ENCODE results near the gene FOSL2. TPM values are rescaled to one million over a fixed set of nuclear protein-coding genes. Genes with fewer than 3 reads are reported as not detected.

FOSL2 gene
- total RNA-seq, 2 donors from 2014 or later, result 176 to 248 TPM

DNA sequence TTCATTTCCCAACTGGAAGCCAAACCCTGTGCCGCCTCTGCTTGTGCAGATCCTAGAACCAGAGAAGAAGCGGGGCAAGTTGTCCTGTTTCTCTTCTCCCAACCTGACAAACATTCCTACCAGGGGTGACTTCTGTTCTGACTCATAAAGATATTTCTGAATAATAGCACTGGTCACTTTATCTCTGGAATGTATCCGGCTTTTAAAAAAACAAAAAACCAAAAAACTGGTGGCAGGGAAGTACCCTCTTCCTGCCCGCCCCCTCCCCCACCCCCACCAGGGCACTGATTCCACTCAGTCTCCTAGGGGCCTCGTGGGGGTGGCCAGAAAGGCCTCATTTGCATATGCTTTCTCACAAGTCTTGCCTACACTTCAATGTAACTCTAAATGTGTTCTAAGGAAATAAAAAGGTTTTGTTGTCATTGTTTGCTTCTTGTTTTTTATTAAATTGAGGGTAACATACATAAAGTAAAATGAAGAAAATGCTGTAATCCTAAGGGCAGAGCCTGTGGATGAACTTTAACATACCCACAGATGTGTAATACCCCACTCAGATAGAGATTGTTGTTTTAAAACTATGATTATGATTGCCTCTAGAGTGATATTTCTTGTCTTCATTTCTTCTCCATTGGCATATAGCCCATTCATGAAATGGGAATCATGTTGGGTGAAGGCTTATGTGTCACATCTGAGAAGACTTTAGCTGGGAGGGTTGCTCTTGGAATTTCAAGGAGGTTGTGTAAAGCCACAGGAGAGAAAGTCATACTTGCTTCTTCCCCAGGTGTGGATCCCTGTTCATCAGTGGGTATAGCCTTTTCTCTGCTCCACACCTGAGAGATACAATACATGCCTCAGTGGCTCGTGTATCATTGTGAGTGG is 5.3 kb upstream of the FOSL2 start:
- Mint-ChIP-seq H3K36me3 (ENCODE audit: insufficient read depth in 2 of 2) (peaks cover 2% of the 10 kb centered on the region in 2 donors), H3K27ac (peak overlapping the region; percentile 49), H3K9me3 (no peaks in the 10 kb centered on the region), H3K4me1 (ENCODE audit: low read depth) (peaks cover 51% of the 10 kb centered on the region), H3K4me3 (peak overlapping the region in 1 of 2 donors; percentile 23), H3K27me3 (ENCODE audit: low read depth) (no peaks in the 10 kb centered on the region)
- DNase-seq, result no peak
- no peak for ATAC-seq (replicated peaks in 1 of 2)

DNA sequence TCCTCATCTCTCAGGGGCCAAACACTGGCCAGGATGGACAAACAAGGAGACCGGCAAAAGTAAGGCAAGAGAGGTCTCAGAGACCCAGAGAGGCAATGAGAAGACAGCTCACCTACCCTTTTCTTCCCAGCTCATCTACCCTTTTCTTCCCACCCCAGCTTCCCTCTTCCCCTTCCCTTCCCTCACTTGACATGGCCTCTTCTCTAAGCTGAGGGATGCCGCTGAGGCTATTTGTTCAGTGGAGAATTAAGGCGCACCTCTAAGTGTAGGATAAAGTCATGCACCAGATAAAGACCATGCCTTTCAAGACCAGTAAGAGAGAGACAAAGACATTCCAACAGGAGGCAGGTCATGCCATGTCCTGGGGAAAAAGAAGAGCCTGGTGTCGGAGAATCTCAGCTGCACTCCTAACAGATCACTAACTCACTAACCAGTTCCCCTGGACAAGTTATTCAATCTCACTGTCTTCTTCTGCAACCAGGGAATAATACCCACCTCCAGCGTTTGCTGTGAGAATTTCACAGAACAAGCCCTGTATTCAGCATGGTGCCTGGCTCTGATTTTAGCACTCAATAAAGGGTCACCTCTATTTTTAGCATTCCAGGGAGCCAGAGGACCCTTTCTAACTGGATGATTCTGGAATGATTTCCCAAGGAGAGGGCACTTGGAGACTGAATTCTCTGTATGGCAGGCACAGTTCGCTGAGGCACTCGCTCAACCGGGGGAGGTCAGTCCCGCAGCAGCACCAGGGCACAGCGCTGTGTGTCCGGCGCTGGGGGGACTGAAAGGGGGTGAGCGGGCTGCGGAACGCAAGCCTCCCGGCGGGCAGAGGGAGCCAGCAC is 3.0 kb upstream of the FOSL2 start:
- Mint-ChIP-seq H3K27ac (peak overlapping the region; percentile 87), H3K4me1 (ENCODE audit: low read depth) (peaks cover 40% of the 10 kb centered on the region), H3K36me3 (ENCODE audit: insufficient read depth in 2 of 2) (peaks cover 6 to 11% of the 10 kb centered on the region in 2 donors), H3K9me3 (no peaks in the 10 kb centered on the region), H3K4me3 (peak overlapping the region; percentile 83 to 87), H3K27me3 (ENCODE audit: low read depth) (no peaks in the 10 kb centered on the region)
- ATAC-seq (replicated peaks in 1 of 2) (no peak), DNase-seq (no peak)

DNA sequence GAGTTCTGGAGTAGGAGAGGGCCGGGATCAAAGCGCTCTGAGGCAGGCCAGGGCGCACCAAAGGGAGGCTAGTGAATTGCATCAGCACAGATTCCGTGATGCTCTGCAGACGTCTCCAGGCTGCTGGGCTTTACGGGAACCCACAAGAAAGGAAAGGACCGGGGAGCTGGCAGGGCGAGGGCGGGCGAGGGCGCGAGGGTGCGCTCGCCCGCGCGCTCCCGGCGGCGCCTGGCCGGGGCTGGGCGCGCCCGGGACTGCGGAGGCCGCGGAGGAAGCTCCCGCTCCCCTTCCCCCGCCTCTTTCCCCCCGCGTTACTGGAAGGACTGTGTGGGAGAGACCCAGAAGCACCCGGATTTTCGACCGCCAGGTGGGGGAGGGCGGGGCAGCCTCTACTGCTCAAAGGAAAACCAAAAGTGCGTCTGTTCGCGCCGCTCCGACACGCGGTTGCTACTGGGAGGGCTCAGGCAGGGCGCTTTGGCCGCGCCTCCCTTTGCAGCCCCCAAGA is 2.4 kb upstream of the FOSL2 start:
- peak overlapping the region; percentile 95 for H3K27ac Mint-ChIP-seq
- peak; percentile 55 to 58 for ATAC-seq (replicated peaks in 1 of 2)
- peaks cover 6 to 11% of the 10 kb centered on the region in 2 donors for H3K36me3 Mint-ChIP-seq (ENCODE audit: insufficient read depth in 2 of 2)
- H3K9me3 Mint-ChIP-seq, result no peaks in the 10 kb centered on the region
- H3K27me3 Mint-ChIP-seq (ENCODE audit: low read depth), result no peaks in the 10 kb centered on the region
- H3K4me1 Mint-ChIP-seq (ENCODE audit: low read depth), result peaks cover 40% of the 10 kb centered on the region
- peak overlapping the region; percentile 88 to 90 for H3K4me3 Mint-ChIP-seq
- peak; percentile 94 to 95 for DNase-seq

DNA sequence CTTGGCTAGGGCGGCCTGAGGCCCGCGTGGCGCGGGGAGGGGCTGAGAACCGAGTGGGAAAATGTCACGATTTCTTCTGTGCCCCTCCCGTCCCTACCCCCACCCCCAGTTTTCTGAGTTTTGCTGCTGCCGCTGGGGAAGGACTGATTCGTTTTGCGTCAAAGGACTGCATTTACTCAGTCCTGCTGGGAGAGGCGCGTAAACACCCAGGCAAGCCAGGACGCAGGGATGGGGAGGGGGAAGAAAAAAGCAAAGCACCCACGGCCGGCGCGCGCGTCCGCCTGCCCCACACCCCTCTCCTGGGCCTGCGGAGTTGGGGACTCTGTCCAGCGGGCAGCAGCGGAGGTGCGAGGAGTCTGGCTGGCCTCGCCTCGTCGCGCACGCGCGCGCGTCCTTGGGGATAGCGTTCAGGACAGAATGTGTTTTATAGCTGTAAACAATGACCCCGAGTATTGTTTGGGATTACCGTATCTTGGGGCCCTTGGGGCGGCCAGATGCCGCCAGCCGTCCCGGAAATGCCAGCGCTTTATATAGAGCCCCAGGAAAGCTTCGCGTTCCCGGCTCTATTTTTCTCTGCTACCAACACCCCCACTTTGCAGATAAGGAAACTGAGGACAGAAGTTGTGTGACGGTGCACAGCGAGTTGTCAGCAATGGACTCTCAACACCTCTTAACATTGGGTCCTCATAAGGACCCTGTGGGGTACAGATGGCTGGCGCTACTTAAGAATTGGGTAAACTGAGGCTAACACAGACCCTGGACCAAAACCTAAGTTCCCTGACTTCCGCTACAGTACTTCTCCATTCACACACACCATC is 1.7 kb upstream of the FOSL2 start:
- no peaks in the 10 kb centered on the region for H3K9me3 Mint-ChIP-seq
- H3K36me3 Mint-ChIP-seq (ENCODE audit: insufficient read depth in 2 of 2), result peaks cover 6 to 11% of the 10 kb centered on the region in 2 donors
- peak overlapping the region; percentile 95 for H3K27ac Mint-ChIP-seq
- DNase-seq (no peak), ATAC-seq (replicated peaks in 1 of 2) (peak in 1 of 2 donors; percentile 29)
- peaks cover 40% of the 10 kb centered on the region for H3K4me1 Mint-ChIP-seq (ENCODE audit: low read depth)
- no peaks in the 10 kb centered on the region for H3K27me3 Mint-ChIP-seq (ENCODE audit: low read depth)
- peak overlapping the region; percentile 88 to 90 for H3K4me3 Mint-ChIP-seq

DNA sequence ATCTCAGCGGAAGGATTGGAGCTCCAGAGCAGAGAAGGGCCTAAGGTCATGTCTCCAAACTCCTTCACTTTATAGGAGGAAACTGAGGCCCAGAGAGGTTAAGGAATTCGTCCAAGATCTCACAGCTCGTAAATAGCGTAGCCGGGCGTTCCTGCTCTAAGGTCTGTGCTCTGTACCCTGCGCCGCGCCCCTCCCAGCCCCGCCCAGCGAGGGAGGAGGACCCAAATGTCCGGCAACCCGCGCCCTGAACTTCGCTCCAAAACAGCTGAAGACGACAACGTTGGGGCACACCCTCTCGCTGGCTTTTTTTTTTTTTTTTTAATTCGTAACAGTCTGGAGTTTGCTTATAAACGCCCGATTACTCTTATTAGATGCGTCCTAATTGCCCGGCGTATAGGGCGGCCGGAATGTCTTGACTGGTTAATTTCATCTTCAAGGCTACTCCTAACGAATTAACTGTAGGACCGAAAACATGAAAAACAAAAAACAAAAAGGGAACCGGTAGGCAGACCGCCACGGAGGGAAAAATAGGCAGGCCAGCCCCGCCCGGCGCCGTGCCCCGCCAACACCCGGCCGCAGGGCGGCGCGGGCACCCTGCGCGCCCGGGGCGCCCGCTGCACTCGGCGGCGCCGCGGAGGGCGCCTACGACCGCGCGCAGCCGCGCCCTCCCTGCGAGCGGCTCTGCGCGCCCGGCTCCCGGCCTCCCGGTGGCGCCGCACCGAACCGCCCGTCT is 928 bp upstream of the FOSL2 start:
- Mint-ChIP-seq H3K4me1 (ENCODE audit: low read depth) (peaks cover 37% of the 10 kb centered on the region), H3K4me3 (peak overlapping the region; percentile 88 to 90), H3K36me3 (ENCODE audit: insufficient read depth in 2 of 2) (peaks cover 6 to 11% of the 10 kb centered on the region in 2 donors), H3K27ac (peak overlapping the region; percentile 95), H3K9me3 (no peaks in the 10 kb centered on the region), H3K27me3 (ENCODE audit: low read depth) (no peaks in the 10 kb centered on the region)
- ATAC-seq (replicated peaks in 1 of 2), result peak; percentile 44 to 56
- peak; percentile 83 to 87 for DNase-seq

DNA sequence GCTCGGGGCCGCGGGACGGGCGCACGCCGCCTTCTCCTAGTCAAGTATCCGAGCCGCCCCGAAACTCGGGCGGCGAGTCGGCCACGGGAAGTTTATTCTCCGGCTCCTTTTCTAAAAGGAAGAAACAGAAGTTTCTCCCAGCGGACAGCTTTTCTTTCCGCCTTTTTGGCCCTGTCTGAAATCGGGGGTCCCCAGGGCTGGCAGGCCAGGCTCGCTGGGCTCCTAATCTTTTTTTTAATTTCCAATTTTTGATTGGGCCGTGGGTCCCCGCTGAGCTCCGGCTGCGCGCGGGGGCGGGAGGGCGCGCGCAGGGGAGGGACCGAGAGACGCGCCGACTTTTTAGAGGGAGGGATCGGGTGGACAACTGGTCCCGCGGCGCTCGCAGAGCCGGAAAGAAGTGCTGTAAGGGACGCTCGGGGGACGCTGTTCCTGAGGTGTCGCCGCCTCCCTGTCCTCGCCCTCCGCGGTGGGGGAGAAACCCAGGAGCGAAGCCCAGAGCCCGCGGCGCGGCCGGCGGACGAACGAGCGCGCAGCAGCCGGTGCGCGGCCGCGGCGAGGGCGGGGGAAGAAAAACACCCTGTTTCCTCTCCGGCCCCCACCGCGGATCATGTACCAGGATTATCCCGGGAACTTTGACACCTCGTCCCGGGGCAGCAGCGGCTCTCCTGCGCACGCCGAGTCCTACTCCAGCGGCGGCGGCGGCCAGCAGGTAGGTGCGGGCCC is 617 bp downstream of the FOSL2 start:
- DNase-seq, result peak; percentile 61 to 69
- Mint-ChIP-seq H3K27ac (peak overlapping the region; percentile 33), H3K4me3 (no peak overlapping the region), H3K9me3 (no peaks in the 10 kb centered on the region), H3K4me1 (ENCODE audit: low read depth) (peaks cover 23% of the 10 kb centered on the region), H3K27me3 (ENCODE audit: low read depth) (no peaks in the 10 kb centered on the region), H3K36me3 (ENCODE audit: insufficient read depth in 2 of 2) (peaks cover 11 to 15% of the 10 kb centered on the region in 2 donors)
- no peak for ATAC-seq (replicated peaks in 1 of 2)

DNA sequence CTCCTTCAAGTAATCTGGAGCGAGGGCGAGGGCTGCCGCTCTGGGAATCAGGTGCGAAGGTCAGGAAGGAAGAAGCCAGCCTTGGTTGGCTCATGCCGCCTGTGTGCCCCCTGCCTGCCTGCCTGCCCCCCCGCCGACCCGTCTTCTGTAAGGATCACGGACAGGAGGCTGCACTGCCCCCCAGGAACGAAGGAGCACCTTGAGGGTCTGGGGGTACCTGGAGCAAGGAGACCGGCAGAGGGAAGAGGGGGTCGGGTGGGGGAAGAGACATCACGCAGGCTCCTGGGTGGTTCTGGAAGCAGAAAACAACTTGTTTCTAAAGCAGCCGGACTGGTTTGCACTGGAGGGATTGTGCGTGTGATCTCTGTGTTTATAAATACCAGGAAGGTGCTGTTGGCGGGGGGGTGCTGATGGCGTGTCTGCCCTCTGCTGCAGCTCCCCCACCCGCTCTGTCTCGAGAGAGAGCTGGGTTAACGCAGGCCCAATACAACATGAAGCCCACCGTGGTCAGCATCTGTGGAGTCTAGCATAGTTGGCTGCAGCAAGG is 1.7 kb downstream of the FOSL2 start:
- no peaks in the 10 kb centered on the region for H3K27me3 Mint-ChIP-seq (ENCODE audit: low read depth)
- H3K4me3 Mint-ChIP-seq, result no peak overlapping the region
- ATAC-seq (replicated peaks in 1 of 2) (no peak), DNase-seq (no peak)
- no peaks in the 10 kb centered on the region for H3K9me3 Mint-ChIP-seq
- no peak overlapping the region for H3K27ac Mint-ChIP-seq
- H3K36me3 Mint-ChIP-seq (ENCODE audit: insufficient read depth in 2 of 2), result peaks cover 13 to 20% of the 10 kb centered on the region in 2 donors
- H3K4me1 Mint-ChIP-seq (ENCODE audit: low read depth), result peaks cover 12% of the 10 kb centered on the region

DNA sequence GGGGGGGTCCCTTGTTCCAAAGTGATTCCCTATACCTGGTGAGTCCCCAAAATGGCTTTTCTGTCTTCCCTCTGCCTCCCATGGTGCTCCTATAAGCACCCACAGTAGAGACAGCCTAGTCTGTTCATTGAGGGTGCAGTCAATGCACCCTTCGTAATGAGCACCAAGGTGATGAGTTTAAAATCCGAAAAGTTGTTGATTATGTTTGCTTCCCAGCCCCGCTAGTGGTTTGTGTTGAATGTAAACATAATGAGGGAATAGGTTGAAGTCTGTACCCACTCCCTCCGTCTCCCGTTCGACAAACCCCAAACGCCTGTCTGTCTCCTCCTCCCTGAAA is 2.3 kb downstream of the FOSL2 start:
- H3K4me3 Mint-ChIP-seq, result no peak overlapping the region
- ATAC-seq (replicated peaks in 1 of 2) (no peak), DNase-seq (no peak)
- no peak overlapping the region for H3K27ac Mint-ChIP-seq
- no peaks in the 10 kb centered on the region for H3K9me3 Mint-ChIP-seq
- no peaks in the 10 kb centered on the region for H3K27me3 Mint-ChIP-seq (ENCODE audit: low read depth)
- H3K4me1 Mint-ChIP-seq (ENCODE audit: low read depth), result peaks cover 6% of the 10 kb centered on the region
- H3K36me3 Mint-ChIP-seq (ENCODE audit: insufficient read depth in 2 of 2), result peaks cover 13 to 23% of the 10 kb centered on the region in 2 donors

DNA sequence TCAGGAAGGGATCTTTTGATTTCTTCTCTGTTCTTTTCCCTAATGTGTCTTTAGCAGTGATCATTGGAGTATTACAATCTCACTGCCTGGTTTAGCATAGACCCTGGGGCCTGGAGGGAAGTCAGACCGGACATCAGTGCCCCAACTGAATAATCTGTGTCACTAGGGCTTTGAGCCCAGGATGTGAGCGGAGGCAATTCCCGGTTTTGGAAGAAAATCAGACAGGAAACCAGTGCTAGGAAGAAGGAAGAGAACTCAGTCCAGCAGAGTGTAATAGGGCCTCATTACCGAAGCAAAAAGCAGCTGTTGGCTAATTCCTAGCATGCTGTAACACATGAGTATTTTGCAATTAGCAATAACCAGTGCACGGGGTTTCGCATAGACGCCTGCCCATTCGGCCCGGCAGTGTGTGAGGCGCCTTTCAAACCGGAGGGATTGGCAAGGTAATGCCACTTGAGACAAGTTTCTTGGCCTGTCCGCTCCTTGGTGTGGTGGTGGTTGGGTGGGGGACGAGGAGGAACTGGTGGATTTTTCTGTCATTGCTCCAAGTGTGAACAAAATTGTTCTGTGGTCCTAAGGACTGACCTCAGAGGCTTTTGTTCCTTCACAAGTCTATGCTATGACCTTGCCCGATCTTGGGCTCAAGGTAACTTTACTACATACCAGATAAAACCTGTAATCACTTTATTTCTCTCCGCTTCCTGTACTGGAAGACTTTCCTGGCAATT is 2.8 kb downstream of the FOSL2 start:
- Mint-ChIP-seq H3K4me3 (no peak overlapping the region), H3K36me3 (ENCODE audit: insufficient read depth in 2 of 2) (peaks cover 16 to 25% of the 10 kb centered on the region in 2 donors), H3K4me1 (ENCODE audit: low read depth) (peaks cover 4% of the 10 kb centered on the region), H3K9me3 (no peaks in the 10 kb centered on the region), H3K27me3 (ENCODE audit: low read depth) (no peaks in the 10 kb centered on the region), H3K27ac (no peak overlapping the region)
- ATAC-seq (replicated peaks in 1 of 2), result no peak
- no peak for DNase-seq

DNA sequence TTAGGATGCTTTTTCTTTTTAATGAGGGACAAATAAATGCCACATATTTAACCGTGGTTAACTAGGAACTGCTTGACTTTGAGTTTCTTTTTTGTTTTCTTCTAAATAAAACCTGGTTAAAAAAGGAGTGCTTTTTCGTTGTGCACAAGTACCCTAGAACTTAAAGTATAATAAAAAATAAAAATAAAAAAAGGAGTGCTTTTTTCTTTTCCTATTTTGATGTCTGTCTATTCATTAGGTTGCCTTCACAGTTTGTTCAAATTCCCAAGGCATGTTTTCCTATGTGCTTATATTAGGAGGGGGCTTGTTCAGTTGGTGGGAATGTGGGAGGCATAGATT is 4.4 kb downstream of the FOSL2 start:
- peaks cover 20 to 31% of the 10 kb centered on the region in 2 donors for H3K36me3 Mint-ChIP-seq (ENCODE audit: insufficient read depth in 2 of 2)
- H3K27me3 Mint-ChIP-seq (ENCODE audit: low read depth), result no peaks in the 10 kb centered on the region
- H3K9me3 Mint-ChIP-seq, result no peaks in the 10 kb centered on the region
- ATAC-seq (replicated peaks in 1 of 2), result no peak
- DNase-seq, result no peak
- no peak overlapping the region for H3K4me3 Mint-ChIP-seq
- H3K4me1 Mint-ChIP-seq (ENCODE audit: low read depth), result peaks cover 11% of the 10 kb centered on the region
- H3K27ac Mint-ChIP-seq, result peak overlapping the region; percentile 91
